SK-N-SH (cell line): ENCODE data around the gene HIPK2. TPM values are rescaled to one million over a fixed set of nuclear protein-coding genes. Genes with fewer than 3 reads are reported as not detected.

Experiments used
- CTCF ChIA-PET: fragments of 300-600, 350-600 bp; formaldehyde crosslinking; extraction: SDS; loops from one replicate; lab custom pipeline; 2021; lab: Yijun Ruan, JAX
- POLR2A ChIA-PET: fragments of 350-600 bp; sonication (Branson Sonifier 250); formaldehyde crosslinking; extraction: SDS; loops from one replicate; lab custom pipeline; 2020; ENCODE audit warnings: antibody characterized with exemption, inconsistent platforms; lab: Yijun Ruan, JAX
- DNase-seq: peaks from one replicate; pipeline ENCODE4 v3.0.0; 2012
- H2AFZ ChIP-seq: fragments of 200-600 bp; sonication (generic); 2 replicates; pipeline ENCODE4 v1.8.1; 2016; ENCODE audit warnings: antibody characterized with exemption, mild to moderate bottlenecking, low read depth
- H3F3A ChIP-seq: fragments of 200-600 bp; sonication (generic); replicated peaks from 2 replicates; pipeline ENCODE3; 2016; ENCODE audit warnings: antibody characterized with exemption, mild to moderate bottlenecking; ENCODE audit not compliant: insufficient read depth
- H3K27ac ChIP-seq, 2 experiments: fragments of 200-500 bp in 1 of 2; fragments of 200-600 bp in 1 of 2; sonication (Bioruptor generic) in 1 of 2; sonication (generic), shearing (Covaris generic) in 1 of 2; 2 replicates each; pipeline versions ENCODE4 v1.5.1 to v1.6.1; 2014 to 2016; ENCODE audit warnings: low read depth in 2 of 2, inconsistent platforms in 1 of 2, low read length in 1 of 2, mild to moderate bottlenecking in 1 of 2, mixed read lengths in 1 of 2
- H3K27me3 ChIP-seq: fragments of 200-600 bp; sonication (generic), shearing (Covaris generic); 2 replicates; pipeline ENCODE4 v1.6.1; 2016; ENCODE audit warnings: mixed run types; ENCODE audit not compliant: insufficient read depth
- H3K36me3 ChIP-seq, 2 experiments: fragments of 200-500 bp in 1 of 2; fragments of 200-600 bp in 1 of 2; sonication (Bioruptor generic) in 1 of 2; sonication (generic) in 1 of 2; replicated peaks in 1 of 2; 2 replicates each; pipeline versions ENCODE3 to v1.5.1; 2014 to 2016; ENCODE audit warnings: low read length in 1 of 2, mild to moderate bottlenecking in 1 of 2; ENCODE audit not compliant: insufficient read depth in 2 of 2, control insufficient read depth in 1 of 2
- H3K4me1 ChIP-seq, 2 experiments: fragments of 200-500 bp in 1 of 2; fragments of 200-600 bp in 1 of 2; sonication (Bioruptor generic) in 1 of 2; sonication (generic), shearing (Covaris generic) in 1 of 2; 2 replicates each; pipeline versions ENCODE4 v1.5.1 to v1.6.1; 2014 to 2016; ENCODE audit warnings: low read depth in 1 of 2, low read length in 1 of 2, mixed run types in 1 of 2; ENCODE audit not compliant: insufficient read depth in 2 of 2, control insufficient read depth in 1 of 2
- H3K4me2 ChIP-seq: fragments of 200-600 bp; sonication (generic), shearing (Covaris generic); 2 replicates; pipeline ENCODE4 v1.6.1; 2017; ENCODE audit warnings: mixed run types
- H3K4me3 ChIP-seq, 2 experiments: fragments of 200-500 bp in 1 of 2; fragments of 200-600 bp in 1 of 2; sonication (Bioruptor generic) in 1 of 2; sonication (generic), shearing (Covaris generic) in 1 of 2; 2 replicates each; pipeline versions ENCODE4 v1.5.1 to v1.8.1; 2014 to 2016; ENCODE audit warnings: low read depth in 2 of 2, inconsistent platforms in 1 of 2, low read length in 1 of 2, mild to moderate bottlenecking in 1 of 2, mixed read lengths in 1 of 2, moderate library complexity in 1 of 2
- H3K79me2 ChIP-seq: fragments of 200-600 bp; sonication (generic); 2 replicates; pipeline ENCODE4 v1.8.1; 2017; ENCODE audit warnings: mild to moderate bottlenecking; ENCODE audit not compliant: insufficient read depth
- H3K9ac ChIP-seq: fragments of 200-600 bp; sonication (generic); 2 replicates; pipeline ENCODE4 v1.6.1; 2017; ENCODE audit warnings: mixed run types
- H3K9me2 ChIP-seq: fragments of 200-600 bp; sonication (generic); 2 replicates; pipeline ENCODE4 v1.6.1; 2017; ENCODE audit warnings: mixed run types
- H3K9me3 ChIP-seq: fragments of 200-600 bp; sonication (generic); 2 replicates; pipeline ENCODE4 v1.6.1; 2017; ENCODE audit warnings: mixed run types, mild to moderate bottlenecking, moderate library complexity
- H4K20me1 ChIP-seq: fragments of 200-600 bp; sonication (generic); 2 replicates; pipeline ENCODE4 v1.6.1; 2017; ENCODE audit warnings: mild to moderate bottlenecking, mixed run types; ENCODE audit not compliant: insufficient read depth
- FOSL2 ChIP-seq: IDR thresholded peaks from 2 replicates; pipeline ENCODE4 v1.4.0; 2012; ENCODE audit warnings: low read depth, mild to moderate bottlenecking, moderate library complexity, borderline replicate concordance
- FOXM1 ChIP-seq: IDR thresholded peaks from 2 replicates; pipeline ENCODE4 v1.4.0; 2012; ENCODE audit warnings: low read depth, mild to moderate bottlenecking
- GATA2 ChIP-seq: sonication (generic); formaldehyde crosslinking; IDR thresholded peaks from 2 replicates; pipeline ENCODE4 v1.5.0; 2020; ENCODE audit warnings: mild to moderate bottlenecking, missing genetic modification reagents
- JUND ChIP-seq: IDR thresholded peaks from 2 replicates; pipeline ENCODE4 v1.4.0; 2012
- MEF2A ChIP-seq: IDR thresholded peaks from 2 replicates; pipeline ENCODE4 v1.4.0; 2012; ENCODE audit warnings: low read depth, borderline replicate concordance
- NFIC ChIP-seq: IDR thresholded peaks from 2 replicates; pipeline ENCODE4 v1.4.0; 2012; ENCODE audit warnings: borderline replicate concordance
- PBX3 ChIP-seq: IDR thresholded peaks from 2 replicates; pipeline ENCODE4; 2012
- POLR2AphosphoS5 ChIP-seq: IDR thresholded peaks from 2 replicates; pipeline ENCODE4 v1.6.1; 2012; ENCODE audit warnings: low read depth, low read length
- RAD21 ChIP-seq: IDR thresholded peaks from 2 replicates; pipeline ENCODE4 v1.6.1; 2012; ENCODE audit warnings: mild to moderate bottlenecking, low read length
- RCOR1 ChIP-seq: fragments of 150-350 bp; IDR thresholded peaks from 2 replicates; pipeline ENCODE4 v1.6.1; 2017; ENCODE audit warnings: antibody characterized with exemption, low read length
- RFX5 ChIP-seq: IDR thresholded peaks from 2 replicates; pipeline ENCODE4 v1.6.1; 2012; ENCODE audit warnings: mild to moderate bottlenecking, improper control_type of control experiment, low read length
- RXRA ChIP-seq: IDR thresholded peaks from 2 replicates; pipeline ENCODE4 v1.4.0; 2012; ENCODE audit warnings: low read depth, mild to moderate bottlenecking, borderline replicate concordance
- SIN3A ChIP-seq: IDR thresholded peaks from 2 replicates; pipeline ENCODE4 v1.6.1; 2012; ENCODE audit warnings: low read depth, mild to moderate bottlenecking, low read length, moderate library complexity, borderline replicate concordance
- SMC3 ChIP-seq: IDR thresholded peaks from 2 replicates; pipeline ENCODE4 v1.6.1; 2012; ENCODE audit warnings: low read depth, low read length, improper control_type of control experiment
- TAF1 ChIP-seq: IDR thresholded peaks from 2 replicates; pipeline ENCODE4 v1.6.1; 2012; ENCODE audit warnings: low read depth, mild to moderate bottlenecking, low read length, moderate library complexity, borderline replicate concordance
- TCF12 ChIP-seq: IDR thresholded peaks from 2 replicates; pipeline ENCODE4 v1.4.0; 2012
- TEAD4 ChIP-seq: IDR thresholded peaks from 2 replicates; pipeline ENCODE4 v1.4.0; 2012; ENCODE audit warnings: mild to moderate bottlenecking, borderline replicate concordance; ENCODE audit not compliant: insufficient read depth
- YY1 ChIP-seq: IDR thresholded peaks from 2 replicates; pipeline ENCODE4 v1.4.0; 2012; ENCODE audit warnings: low read depth, mild to moderate bottlenecking
- whole genome bisulfite sequencing: methylation state at CpG from one replicate; pipeline ENCODE4 v1.1.6; 2017; ENCODE audit warnings: low lambda C conversion rate; 5-methylcytosine and 5-hydroxymethylcytosine counted together
- polyA plus RNA-seq, 3 experiments: library from polyadenylated mRNA; depleted of rRNA; stranded (reverse); fragments of >200 nt; gene quantifications; 2 replicates each; pipeline ENCODE4 v1.2.3, GENCODE V29; 2012
- TF ChIP-seq, protein P1 (sequence below): IDR thresholded peaks from 2 replicates; pipeline ENCODE4 v1.6.1; 2012; ENCODE audit warnings: mild to moderate bottlenecking, low read depth, low read length, moderate library complexity
- TF ChIP-seq, protein P2 (sequence below): fragments of 200-600 bp; sonication (generic); IDR thresholded peaks from 2 replicates; pipeline ENCODE4 v1.6.1; 2017; ENCODE audit warnings: antibody characterized with exemption, mild to moderate bottlenecking, moderate library complexity

Gene HIPK2
- polyA plus RNA-seq, 1 of the 3 experiments (the other 2 are of a cell fraction), result 14.2 TPM

DNA sequence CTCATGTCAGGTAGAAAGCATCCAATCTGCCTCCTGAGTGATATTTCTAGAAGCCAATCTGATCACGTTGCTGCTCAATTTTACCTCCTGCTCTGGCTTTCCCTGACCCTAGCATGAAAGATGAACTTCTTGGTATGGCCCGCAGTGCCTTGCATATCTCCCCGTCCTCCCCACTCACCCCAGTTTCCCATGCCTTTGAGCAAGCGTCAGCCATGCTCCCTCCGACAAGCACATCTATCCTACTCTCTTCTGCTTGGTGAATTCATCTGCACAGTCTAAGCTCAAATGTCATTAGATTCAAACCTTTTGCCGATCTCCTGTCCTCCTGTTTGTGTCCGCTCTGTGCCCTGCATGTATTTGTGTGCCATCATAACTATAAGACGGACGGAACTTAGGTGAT lies 45.1 kb upstream of the HIPK2 start:
- Histone ChIP-seq H3K79me2 (no peaks in the 10 kb centered on the region), H3K4me1 (peaks cover 2 to 7% of the 10 kb centered on the region in 2 experiments; a peak in 1 of 4 replicates), H4K20me1 (no peaks in the 10 kb centered on the region), H3K4me2 (no peak overlapping the region), H3K27me3 (peaks cover 26% of the 10 kb centered on the region; the same call in 1 of the 2 replicates), H3F3A (no peaks in the 10 kb centered on the region)
- TF ChIP-seq RXRA (no peak), FOSL2 (no peak), JUND (no peak), TAF1 (no peak), TEAD4 (no peak), RCOR1 (no peak)
- TF ChIP-seq, all 33 proteins: peak for 0
- Histone ChIP-seq H3K9me2 (no peaks in the 10 kb centered on the region), H3K36me3 (no peaks in the 10 kb centered on the region), H2AFZ (no peak overlapping the region), H3K4me3 (no peak overlapping the region), H3K9me3 (no peaks in the 10 kb centered on the region), H3K27ac (no peak overlapping the region), H3K9ac (no peak overlapping the region)
- CTCF ChIA-PET, result interaction anchor here (0.6 to 2.5 kb wide), 5 partner anchors 10 to 177 kb away, joined by 3 to 7 read pairs (median 3); no protein-coding TSS in a partner anchor
- POLR2A ChIA-PET, result no interaction called here
- WGBS, result 80% methylated on average over 9 of the region's 9 CpGs
- DNase-seq, result no peak

GRCh38 chr7:139821349-139822105 lies 43.7 kb upstream of the HIPK2 start:
- Histone ChIP-seq H3K27ac (no peak overlapping the region), H2AFZ (no peak overlapping the region), H3K4me1 (peaks cover 2 to 7% of the 10 kb centered on the region in 2 experiments; a peak in 1 of 4 replicates), H3K9ac (no peak overlapping the region), H3K79me2 (no peaks in the 10 kb centered on the region), H3K9me3 (no peaks in the 10 kb centered on the region), H3K4me3 (no peak overlapping the region), H3F3A (no peaks in the 10 kb centered on the region), H4K20me1 (no peaks in the 10 kb centered on the region), H3K36me3 (no peaks in the 10 kb centered on the region), H3K9me2 (no peaks in the 10 kb centered on the region), H3K4me2 (no peak overlapping the region), H3K27me3 (peaks cover 26% of the 10 kb centered on the region; the same call in 1 of the 2 replicates)
- peak; percentile 32 for DNase-seq
- POLR2A ChIA-PET, result no interaction called here
- TF ChIP-seq RAD21 (no peak), FOXM1 (no peak), TEAD4 (no peak), MEF2A (no peak), RCOR1 (no peak), GATA2 (CRISPR knock-in tag) (no peak), POLR2AphosphoS5 (no peak), RXRA (no peak), TCF12 (no peak), PBX3 (no peak), RFX5 (no peak), SIN3A (no peak), TAF1 (no peak), NFIC (no peak), SMC3 (no peak), YY1 (no peak)
- TF ChIP-seq, protein P1, sequence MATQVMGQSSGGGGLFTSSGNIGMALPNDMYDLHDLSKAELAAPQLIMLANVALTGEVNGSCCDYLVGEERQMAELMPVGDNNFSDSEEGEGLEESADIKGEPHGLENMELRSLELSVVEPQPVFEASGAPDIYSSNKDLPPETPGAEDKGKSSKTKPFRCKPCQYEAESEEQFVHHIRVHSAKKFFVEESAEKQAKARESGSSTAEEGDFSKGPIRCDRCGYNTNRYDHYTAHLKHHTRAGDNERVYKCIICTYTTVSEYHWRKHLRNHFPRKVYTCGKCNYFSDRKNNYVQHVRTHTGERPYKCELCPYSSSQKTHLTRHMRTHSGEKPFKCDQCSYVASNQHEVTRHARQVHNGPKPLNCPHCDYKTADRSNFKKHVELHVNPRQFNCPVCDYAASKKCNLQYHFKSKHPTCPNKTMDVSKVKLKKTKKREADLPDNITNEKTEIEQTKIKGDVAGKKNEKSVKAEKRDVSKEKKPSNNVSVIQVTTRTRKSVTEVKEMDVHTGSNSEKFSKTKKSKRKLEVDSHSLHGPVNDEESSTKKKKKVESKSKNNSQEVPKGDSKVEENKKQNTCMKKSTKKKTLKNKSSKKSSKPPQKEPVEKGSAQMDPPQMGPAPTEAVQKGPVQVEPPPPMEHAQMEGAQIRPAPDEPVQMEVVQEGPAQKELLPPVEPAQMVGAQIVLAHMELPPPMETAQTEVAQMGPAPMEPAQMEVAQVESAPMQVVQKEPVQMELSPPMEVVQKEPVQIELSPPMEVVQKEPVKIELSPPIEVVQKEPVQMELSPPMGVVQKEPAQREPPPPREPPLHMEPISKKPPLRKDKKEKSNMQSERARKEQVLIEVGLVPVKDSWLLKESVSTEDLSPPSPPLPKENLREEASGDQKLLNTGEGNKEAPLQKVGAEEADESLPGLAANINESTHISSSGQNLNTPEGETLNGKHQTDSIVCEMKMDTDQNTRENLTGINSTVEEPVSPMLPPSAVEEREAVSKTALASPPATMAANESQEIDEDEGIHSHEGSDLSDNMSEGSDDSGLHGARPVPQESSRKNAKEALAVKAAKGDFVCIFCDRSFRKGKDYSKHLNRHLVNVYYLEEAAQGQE, result no peak
- TF ChIP-seq, protein P2, sequence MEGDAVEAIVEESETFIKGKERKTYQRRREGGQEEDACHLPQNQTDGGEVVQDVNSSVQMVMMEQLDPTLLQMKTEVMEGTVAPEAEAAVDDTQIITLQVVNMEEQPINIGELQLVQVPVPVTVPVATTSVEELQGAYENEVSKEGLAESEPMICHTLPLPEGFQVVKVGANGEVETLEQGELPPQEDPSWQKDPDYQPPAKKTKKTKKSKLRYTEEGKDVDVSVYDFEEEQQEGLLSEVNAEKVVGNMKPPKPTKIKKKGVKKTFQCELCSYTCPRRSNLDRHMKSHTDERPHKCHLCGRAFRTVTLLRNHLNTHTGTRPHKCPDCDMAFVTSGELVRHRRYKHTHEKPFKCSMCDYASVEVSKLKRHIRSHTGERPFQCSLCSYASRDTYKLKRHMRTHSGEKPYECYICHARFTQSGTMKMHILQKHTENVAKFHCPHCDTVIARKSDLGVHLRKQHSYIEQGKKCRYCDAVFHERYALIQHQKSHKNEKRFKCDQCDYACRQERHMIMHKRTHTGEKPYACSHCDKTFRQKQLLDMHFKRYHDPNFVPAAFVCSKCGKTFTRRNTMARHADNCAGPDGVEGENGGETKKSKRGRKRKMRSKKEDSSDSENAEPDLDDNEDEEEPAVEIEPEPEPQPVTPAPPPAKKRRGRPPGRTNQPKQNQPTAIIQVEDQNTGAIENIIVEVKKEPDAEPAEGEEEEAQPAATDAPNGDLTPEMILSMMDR, result no peak
- CTCF ChIA-PET, result interaction anchor here (0.7 to 2.5 kb wide), 2 partner anchors 11 to 17 kb away, joined by 3 to 7 read pairs; no protein-coding TSS in a partner anchor
- 55% methylated on average over 14 of the region's 14 CpGs for WGBS
